ENCODE results near the gene ZNF485. TPM values are rescaled to one million over a fixed set of nuclear protein-coding genes. Genes with fewer than 3 reads are reported as not detected.
A peak's percentile ranks its signal among the peaks of the same experiment; 100 is the strongest.
"Not testable (repeated sequence)": the region's sequence is repeated elsewhere in the genome, so short reads cannot be mapped to it uniquely, and the experiment has no call there.

Gene ZNF485
- total RNA-seq (2014; rRNA removed; shearing (Covaris generic)) = 1.7 and 7.3 TPM in 2 replicates

DNA sequence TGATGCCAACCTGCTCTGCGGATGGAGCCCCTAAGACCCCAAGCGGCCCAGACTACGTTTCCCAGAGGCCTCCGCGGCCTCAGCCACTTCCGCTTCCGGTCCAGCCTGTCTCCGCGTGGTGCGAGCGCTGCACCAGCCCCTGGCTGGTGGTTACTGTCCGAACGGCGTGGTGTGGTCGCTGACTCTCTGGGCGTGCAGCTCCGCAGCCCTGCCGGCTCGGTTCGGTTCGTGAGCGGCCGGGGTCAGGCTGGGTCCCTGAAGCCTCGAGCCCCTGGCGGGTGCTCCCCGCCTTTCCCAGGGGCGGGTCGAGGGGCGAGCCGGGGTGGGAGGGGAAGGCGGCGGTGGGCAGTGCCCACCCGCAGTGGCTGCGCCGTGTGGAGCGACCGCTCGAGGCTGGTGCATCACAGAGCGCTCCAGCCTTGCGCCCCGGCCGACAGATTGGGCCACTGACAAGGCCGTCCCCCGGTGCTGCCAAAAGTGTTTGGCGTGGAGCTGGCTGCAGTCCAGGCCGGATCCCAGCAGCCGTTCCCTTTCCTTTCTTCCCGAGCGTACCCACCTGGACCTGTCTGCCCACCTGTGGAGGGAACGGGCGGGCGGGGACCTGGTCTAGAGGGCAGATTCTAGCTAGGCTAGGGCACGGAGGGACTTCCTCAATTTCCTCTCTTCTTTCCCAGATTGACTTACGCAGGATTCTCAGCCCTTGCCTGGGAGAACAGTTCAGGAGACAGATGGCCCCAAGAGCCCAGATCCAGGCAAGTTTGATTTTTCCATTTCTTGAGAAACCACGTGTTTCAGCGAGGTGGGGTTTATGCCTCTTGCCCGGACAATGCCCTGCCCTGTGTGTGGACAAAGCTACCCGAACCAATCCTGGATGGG is at the start of gene ZNF485:
Gene ZNF485, plus strand, starts transcription at position 116 of the 876 bp plus-strand sequence. Its CDS starts 613 bp downstream, at position 729.
- DNase-seq (ENCODE audit: low spot score) = peak; percentile 68

DNA sequence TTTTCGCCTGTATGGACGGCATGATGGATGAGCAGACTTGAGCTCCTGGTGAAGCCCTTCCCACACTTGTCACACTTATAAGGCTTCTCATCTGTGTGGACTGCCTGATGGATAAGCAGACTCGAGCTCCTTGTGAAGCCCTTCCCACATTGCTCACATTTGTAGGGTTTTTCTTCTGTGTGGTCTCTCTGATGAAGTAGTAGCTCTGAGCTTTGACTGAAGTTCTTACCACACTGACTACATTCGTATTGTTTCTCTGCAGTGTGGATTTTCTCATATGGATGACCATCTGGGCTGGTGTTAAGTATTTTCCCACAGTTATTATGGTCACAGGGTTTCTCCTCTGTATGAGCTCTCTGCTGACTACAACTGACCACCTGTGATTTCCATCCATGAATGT is 49.0 kb upstream of the ZNF485 start:
- no peak for DNase-seq (ENCODE audit: low spot score)

DNA sequence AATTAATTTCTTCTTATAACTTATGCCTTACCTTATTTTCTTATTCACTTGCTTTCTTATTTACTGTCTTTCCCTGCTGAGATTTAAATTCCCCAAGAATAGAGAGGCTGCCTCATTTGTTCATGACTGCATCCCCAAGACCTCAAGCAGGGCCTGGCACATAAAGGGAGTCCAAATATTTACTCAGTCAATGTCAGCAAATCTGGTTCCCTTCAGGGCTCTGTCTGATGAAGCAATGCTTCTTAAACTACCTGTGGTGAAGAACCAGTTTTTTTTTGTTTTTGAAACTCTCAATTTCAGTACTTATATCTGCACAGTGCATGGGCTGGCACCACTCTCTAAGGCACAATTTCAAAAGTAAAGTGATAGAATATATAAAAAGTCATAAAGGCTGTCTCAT is 36.6 kb upstream of the ZNF485 start:
- DNase-seq (ENCODE audit: low spot score) = no peak

DNA sequence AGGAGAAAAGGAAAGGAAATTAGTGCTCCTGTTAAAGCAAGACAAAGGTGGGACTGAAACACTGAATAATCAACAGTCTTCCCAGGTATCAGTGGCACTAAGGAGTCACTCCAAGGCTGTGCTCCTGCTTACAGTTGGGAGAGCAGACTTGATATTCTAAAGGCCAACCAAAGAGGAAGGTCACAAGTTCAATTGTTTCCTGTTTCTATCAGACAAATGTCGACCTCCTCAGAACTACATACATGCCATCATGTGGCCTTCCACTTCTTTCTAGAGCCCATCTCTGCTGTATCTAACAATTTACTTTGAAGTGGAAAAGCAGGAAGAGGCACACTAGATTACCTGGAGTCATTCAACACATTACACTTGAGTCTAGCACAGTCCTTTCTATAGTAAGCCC is 35.3 kb upstream of the ZNF485 start:
- no peak for DNase-seq (ENCODE audit: low spot score)

DNA sequence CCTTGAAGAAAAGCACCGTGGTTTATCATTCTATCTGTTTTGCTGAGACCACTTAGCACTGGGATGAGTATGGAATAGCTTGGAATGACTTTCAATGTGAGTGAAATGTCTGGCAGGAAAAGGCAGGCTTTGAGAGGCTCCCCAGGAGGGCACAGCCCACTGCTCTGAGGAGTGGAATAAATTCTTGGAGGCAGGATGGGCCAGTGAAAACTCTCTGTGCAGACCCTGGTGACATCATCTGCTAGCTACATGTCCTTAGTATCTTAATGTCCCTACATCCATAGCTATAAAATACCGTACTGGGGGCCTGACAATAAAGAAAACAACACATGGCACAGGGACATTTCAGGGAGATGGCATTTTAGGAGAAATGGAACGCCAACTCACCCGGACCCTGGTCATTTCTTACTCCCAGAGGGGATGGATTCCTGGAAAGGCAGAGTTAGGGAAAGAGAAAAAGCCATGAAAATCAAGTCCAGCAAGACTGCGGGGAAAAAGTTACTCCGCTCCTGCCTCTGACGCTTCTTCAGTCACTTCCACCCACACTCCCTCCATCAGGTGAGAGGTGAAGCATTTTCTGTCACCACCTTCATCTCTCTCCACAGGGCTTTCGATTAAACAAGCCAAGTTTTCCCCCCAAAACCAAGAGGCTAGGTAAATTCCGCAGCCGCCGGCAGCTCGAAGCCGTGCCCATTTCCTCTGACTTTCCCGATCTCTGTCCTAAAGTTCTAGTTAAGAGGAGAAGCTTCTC is 32.8 kb upstream of the ZNF485 start:
- no peak for DNase-seq (ENCODE audit: low spot score)

DNA sequence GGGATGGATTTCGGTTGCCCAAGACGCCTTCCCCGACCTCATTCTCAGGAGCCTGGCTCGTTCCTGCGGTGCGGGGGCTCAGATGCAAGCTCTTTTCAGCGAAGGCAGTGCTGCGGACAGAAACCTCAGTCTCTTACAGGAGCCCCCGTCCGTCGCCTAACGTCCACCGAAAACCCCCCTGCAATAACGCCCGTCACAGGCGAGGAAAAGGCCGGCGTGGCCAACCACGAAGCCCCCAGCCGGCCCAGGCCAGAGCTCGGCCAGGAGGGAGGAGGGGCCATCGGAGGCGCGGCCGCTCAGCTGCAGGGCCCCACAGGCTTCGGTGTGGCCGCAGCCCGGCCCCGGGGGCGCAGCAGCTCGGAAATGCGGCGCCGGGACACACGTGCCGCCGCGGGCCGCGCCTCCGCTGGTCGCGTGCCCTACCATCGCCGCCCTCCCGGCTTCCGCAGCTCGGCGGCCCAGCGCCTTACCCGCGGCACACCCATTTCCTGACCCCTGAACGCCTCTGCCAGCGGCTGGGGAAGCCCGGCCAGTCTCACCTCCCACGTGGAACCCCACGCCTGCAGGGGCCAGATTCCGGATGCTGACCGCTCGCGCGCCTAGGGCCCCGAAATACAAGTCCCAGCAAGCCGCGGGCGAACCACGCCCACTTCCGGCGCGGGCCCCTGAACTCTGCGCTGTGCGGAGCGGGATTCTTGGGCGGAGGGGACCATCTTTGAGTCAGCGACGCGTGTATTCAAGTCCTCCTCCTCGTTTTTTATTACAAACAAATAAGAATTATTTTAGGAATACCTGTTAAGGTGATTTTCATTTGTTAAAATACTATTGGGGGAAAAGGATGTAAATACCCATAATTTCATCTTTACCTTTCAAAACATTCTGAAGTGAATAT is 32.0 kb upstream of the ZNF485 start, which contains the start of gene ZNF239:
Gene ZNF239, minus strand, starts transcription at position 616 of the 892 bp plus-strand sequence. CDS start 16,537 bp downstream, outside the sequence.
- peak; percentile 81 for DNase-seq (ENCODE audit: low spot score)

DNA sequence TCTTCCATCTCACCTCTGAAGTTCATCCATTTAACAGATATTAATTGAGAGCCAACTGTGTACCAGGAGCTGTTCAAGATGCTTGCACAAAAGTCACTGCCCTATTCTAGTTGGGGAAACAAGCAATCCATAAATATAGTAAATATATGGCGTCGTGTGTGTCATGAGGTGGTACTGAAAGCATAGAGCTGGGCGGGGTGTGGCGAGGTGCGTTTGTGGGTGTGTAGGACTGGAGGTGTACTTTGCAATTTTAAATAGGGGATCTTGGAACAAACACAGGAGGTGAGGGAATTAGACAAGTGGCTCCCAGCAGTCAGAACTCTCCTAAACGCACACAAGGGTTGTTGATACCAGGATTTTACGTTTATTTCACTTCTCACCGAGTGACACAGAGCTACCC is 31.3 kb upstream of the ZNF485 start:
- no peak for DNase-seq (ENCODE audit: low spot score)

DNA sequence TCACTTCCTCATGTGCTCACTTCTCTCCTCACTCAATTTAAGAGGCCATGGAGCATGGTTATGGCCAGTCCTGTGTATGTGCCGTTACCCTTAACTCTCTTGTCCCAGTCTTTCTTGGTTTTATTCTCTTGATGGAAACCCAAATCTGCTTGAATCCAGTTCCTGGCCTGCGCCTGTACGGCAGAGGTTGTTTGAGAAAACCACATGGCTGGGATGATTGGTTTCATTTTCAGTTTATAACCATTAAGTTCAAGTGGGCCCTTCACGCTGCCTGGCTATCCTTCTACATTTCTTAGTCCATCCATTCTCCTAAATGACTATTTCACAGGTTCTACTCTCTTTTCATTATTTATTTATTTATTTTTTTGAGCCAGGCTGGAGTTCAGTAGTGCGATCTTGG is 30.2 kb upstream of the ZNF485 start:
- no peak for DNase-seq (ENCODE audit: low spot score)

DNA sequence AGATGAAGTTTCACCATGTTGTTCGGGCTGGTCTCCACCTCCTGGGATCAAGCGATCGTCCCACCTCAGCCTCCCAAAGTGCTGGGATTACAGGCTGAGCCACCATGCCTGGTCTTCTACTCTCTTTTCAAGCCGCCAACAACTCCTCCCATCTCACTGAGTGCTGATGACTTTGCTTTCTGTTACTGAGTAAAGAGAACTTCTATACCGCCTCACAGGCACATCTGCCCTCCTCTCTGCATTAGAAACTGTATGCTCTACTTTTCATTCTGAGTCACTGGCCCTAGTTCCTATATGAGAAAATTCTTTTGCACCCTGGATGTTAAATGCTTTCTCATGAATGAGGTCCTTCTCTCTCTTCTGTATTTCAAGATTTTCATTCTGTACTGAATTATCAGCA is 29.7 kb upstream of the ZNF485 start:
- DNase-seq (ENCODE audit: low spot score) = no peak

DNA sequence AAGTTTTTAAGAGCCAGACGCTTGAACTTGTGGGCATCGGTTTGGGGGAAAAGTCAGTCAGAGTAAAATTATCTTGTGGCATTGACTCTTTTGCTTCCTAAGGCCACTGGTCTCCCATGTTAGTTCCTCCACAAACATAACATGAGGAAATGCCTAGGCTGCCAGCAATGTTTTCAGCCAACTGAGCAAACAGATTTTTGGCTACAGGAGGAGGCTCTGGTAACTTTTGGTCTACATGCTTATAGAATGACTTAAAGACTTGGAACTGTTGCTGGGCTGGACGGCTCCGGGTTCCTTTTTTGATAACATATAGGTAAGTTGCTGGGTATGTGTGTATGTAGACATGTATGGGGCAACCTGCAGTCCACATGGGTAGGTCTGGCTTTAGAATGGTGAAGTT is 22.2 kb upstream of the ZNF485 start:
- no peak for DNase-seq (ENCODE audit: low spot score)

DNA sequence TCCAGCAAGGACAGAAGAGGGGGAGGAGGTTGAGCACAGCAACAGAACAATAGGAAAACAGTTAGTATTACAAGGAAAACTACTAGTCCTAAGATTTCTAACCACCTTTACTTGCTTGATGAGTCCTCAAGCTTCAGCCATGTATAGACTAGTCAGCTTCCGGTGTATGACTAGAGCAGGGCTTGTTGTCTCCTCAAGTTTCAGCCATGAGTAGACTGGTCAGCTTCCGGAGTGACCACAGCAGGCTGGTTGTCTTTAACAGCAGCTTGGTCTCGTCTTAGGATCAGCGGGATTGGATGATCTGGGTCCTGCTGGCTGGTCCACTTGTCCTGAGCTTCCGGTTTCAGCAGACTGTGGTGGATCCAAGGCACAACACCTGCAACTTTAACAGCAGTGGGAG is 21.2 kb upstream of the ZNF485 start:
- no peak for DNase-seq (ENCODE audit: low spot score)

DNA sequence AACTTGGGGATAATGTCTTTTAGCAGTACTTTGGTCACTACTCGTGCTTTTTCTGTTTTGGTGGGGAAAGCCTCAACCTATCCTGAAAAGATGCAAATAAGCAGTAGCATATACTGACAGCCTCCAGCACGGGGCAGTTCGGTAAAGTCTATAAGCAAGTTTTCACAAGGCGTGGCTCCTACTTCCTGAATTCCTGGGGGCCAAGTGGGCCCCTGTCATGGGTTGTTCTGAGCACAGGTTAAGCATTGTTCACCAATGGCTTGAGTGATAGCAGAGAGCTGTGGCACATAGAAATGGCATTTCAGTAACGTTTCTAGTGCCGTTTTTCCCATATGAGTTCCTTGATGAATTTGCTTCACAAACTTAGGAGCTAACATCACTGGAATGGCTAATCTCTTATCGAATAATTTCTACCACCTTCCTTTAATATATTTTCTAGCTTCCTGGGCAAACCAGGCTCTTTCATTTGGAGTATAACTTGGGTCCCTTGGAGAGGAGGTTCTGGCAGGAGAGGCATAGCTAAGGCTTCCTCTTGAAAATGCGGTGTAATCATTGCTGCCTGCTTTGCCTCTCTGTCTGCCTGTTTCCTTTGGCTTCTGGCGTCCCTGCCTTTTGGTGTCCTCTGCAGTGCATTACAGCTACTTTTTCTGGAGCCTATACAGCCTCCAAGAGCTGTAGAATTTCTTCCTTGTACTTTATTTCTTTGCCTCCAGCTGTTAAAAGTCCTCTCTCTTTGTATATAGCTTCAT is 20.1 kb upstream of the ZNF485 start:
- DNase-seq (ENCODE audit: low spot score) = peak; percentile 7

DNA sequence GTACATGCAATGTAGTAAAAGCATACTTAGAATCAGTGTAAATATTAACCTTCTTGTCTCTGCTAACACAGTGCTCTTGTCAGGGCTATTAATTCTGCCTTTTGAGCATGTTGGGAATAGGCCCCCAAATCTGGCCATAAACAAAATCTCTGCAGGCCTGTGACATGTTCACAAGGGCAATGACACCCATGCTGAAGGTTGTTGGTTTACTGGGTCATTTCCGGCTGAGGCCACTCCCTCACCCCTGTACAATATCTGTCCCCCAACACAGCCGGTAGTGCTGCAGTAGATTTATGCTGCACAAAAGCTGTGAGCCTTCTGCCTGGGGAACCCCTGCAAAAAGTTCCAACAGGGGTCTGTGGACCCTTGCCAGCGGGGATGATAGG is 19.5 kb upstream of the ZNF485 start:
- not testable (repeated sequence) for DNase-seq (ENCODE audit: low spot score)

DNA sequence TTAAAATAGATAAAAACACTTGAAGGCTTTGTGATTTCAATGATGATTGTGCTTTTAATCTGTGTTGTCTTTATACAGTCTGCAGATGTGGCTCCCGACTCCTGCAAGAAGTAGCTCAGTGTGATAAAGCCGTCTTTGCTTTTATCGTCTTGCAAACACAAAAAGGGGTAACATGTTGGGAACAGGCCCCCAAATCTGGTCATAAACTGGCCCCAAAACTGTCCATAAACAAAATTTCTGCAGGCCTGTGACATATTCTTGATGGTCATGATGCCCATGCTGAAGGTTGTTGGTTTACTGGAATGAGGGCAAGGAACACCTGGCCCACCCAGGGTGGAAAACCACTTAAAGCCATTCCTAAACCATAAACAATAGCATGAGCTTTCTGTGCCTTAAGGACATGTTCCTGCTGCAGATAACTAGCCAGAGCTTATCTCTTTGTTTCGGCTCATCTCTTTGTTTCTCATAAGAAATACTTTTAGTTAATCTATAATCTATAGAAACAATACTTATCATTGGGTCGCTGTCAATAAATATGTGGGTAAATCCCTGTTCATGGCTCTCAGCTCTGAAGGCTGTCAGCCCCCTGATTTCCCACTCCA is 14.8 kb upstream of the ZNF485 start:
- no peak for DNase-seq (ENCODE audit: low spot score)

DNA sequence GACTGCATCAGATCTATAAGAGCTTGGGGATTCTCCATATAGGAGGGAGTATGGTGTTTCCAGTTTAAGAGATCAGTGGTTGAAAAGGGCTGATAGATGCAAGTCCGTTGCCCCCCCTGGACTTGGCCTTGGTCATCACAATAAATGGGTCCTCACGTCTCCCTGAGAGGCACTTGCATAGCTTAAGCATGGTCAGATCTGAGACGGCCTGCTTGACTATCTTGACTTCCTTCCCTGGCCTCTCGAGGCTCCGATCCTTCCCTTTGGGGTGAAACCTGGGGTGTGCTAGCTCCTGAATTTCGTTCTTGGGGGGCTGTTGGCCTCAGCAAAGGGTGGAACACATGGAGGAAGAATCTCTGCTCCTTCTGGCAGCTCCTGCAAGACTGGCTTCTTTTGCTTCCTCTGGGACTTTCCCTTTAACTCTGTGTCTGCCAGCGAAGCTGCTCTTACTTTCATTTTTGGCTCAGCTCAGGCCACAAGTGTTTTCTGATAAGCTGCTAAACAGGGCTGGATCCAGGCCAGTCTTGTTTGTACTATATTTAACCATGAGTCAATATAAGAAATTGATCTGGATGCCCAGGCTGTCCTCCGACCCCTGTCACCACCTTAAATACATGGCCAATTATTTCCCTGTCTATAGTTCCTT is 11.2 kb upstream of the ZNF485 start:
- no peak for DNase-seq (ENCODE audit: low spot score)

DNA sequence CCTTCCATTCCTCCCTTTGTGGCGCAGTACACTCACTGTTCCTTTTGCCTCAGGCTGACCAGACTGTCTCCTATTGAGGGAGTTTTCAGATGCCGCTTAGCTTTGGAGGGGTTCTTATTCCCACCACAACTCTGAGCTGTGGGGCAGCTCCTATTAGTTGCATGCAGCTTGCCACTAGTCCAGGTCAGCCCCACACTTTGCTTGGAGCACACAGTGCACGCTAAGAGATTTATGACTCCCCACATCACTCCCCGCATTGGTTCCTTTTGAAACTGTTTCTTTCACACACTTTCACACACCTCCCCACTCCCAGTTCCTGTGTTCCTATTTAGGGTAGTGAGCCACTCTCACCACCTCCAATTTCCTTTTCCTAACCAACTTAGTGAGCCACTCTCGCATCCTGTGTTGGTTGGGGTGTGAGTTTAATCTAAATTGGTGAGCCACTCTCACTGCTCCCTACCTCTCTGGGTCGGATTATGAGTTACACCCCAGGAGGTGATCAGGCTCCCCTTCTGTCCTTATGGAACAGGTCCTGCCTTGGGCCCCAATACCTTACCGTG is 10.4 kb upstream of the ZNF485 start:
- no peak for DNase-seq (ENCODE audit: low spot score)

DNA sequence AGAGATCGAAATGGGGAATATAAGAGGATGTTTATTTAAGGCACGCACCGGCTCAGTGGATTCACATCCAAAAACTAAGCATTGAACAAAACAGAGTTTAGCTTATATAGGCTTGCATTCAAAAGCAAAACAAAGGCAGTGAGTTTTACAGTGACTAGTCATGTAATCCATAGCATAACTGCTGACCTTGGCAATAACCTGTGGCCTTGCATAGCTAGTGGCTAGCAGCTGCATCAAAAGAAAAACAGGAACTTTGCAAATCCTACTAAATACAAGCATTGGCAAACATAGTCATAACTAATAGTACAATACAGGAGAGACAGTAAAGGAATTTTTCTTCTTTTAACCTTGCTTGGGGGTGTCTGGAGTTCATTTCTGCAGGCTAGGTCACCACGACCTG is 9.7 kb upstream of the ZNF485 start:
- no peak for DNase-seq (ENCODE audit: low spot score)

DNA sequence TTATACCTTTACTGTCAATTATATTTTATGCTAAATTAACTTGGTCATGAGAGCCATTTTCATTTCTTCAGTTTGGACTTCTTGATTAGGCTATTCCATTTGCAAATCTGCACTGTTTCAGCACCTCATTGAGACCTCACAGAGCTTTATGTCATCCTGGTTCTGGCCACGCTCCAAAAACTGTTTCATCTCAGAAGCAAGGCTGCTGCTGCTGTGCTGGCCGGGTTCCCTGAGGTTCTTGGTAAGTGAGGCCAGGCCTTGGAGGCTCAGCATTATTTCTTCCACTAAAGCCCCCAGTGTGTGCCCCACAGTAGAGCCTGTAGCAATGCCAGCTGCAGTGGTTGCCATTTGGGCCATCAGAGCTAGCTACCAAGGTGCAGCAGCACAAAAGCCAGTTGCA is 7.8 kb upstream of the ZNF485 start:
- no peak for DNase-seq (ENCODE audit: low spot score)

DNA sequence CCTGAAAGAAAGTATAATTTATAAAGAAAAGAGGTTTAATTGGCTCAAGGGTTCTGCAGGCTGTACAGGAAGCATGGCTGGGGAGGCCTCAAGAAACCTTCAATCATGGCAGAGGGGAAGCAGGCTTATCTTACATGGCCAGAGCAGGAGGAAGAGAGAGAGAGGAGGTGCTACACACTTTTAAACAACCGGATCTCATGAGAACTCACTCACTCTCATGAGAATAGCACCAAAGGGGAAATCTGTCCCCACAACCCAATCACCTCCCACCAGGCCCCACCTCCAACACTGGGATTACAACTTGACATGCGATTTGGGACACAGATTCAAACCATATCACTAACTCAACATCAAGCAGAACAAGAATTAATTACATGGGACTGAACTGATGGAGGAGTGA is 6.9 kb upstream of the ZNF485 start:
- DNase-seq (ENCODE audit: low spot score) = no peak

DNA sequence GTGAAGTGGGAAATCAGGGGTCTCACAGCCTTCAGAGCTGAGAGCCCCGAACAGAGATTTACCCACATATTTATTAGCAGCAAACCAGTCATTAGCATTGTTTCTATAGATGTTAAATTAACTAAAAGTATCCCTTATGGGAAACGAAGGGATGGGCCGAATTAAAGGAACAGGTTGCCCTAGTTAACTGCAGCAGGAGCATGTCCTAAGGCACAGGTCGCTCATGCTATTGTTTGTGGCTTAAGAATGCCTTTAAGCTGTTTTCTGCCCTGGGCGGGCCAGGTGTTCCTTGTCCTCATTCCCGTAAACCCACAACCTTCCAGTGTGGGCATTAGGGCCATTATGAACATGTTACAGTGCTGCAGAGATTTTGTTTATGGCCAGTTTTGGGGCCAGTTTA is 4.7 kb upstream of the ZNF485 start:
- DNase-seq (ENCODE audit: low spot score) = not testable (repeated sequence)

All from HT-29 (cell line).